ENCODE data around the gene ACVRL1.

The ACVRL1 gene

DNA sequence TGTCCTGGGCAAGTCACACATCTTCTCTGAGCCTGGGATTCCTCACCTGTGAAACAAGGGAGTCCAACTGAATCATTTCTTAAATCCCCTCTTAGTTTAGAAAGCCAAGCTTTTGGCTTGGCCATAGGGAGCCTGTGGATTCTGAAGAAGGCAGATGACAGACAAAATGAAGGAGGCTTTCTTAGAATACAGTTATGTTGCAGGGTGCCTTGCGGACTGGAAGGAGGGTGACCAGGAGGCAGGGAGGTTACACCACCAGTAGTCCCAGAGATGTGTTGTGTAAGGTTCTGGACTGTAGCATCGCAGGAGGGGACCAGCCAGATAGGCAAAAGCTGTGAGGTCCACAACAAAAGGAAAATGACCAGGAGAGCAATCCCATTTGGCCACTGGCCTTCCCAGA lies 36.0 kb downstream of the ACVRL1 start:
- DNase-seq (ENCODE audit: low read depth): no peak

DNA sequence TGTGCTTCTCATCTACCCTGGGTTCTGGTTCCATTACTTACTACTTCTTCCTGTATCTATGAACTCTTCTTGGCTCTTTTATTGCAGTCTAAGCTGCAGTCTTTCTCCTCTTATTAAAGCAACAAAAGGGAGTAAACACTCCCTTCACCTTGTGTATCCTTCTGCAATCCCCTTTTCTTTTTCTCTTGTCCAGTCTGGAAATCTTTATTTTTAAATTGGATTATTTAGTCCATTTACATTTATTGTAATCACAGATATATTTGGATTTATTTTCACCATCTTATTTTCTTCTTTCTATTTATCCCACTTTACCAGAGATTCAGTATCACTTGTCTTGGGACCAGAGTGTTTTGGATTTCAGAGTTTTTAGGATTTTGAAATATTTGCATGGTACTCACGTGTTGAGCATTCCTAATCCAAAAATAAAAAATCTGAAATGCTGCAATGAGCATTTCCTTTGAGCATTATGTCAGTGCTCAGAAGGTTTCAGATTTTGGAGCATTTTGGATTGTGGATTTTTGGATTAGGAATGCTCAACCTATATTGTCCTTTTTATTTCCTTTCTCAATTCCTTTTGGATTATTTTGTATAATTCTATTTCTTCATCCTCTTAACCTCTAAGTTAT lies 37.4 kb downstream of the ACVRL1 start:
- no peak for DNase-seq (ENCODE audit: low read depth)

DNA sequence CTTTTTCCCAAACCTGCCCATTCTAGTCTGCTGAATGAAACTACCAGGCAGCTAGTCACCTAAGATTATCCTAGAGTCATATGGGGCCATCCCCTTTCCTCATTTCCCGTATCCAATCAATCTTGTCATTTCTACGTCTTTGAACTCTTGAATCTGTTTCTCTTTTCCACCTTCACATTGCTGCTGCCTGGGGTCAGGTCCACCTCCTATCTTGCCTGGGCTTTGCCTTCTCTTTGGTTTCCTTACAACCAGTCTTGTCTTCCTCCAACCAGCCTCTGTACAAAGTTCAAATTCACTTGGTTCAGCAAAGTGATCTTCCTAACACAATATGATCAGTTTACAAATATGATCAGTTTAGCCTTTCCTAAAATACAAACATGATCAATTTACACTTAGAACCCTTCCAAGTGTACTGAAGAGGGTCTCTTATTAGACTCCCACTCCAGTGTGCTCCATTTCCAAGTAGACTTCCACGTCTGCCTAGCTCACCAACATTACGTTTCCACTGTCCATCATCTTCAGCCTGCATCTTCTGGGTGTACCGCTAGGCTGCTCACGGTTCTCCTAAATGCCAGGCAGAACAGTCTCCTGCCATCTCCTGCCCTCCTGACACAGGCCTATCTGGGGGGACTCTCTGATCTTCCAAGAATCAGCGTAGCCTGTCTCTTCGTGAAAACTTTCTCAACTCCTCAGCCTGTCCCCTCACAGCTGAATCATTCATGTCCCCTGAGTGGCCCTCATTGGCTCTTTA lies 40.1 kb downstream of the ACVRL1 start:
- no peak for DNase-seq (ENCODE audit: low read depth)

DNA sequence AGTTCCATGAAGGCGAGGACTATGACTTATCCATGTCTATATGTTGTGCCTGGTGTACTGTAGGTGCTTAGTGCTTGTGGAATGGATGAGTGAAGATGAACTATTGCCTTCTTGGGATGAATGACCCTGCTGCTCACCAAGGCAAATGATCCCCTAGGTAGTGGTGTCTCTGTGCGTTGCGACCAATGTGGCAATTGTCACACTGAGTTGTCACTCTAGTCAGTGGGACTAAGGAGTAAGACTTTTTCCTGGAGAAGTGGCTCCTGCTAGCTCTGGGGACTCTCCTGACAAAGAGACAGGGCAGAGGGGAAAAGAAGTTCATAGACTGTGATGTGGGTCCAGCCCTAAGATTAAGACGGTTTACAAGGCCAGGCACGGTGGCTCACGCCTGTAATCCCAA lies 40.8 kb downstream of the ACVRL1 start:
- DNase-seq (ENCODE audit: low read depth): no peak

DNA sequence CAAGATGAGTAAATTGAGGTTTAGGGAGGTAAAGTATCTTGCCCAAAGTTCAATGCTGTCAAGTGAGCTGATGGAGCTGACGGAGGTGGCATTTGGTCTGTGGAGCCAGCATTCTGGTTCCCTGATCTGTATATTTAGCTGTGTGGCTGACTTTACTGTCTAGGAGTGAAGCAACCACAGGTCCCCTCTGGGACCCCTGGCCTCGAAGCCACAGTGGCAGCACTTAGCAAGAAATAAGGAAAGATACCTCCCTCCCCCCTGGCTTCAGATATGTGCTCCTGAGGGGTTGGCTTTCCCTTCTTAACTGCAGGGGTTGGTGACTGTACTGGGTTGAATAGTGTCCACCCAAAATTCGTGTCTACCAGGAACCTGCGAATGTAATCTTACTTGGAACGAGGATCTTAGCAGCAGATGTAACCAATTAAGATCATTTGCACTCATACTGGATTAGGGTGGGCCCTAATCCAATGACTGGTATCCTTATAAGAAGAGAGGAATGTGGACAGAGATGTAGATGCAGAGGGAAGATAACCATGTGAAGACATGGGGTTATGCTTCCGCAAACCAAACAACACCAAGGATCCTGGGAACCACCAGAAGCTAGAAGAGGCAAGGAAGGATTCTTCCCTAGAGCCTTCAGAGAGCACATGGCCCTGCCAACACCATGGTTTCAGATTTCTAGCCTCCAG lies 42.2 kb downstream of the ACVRL1 start:
- DNase-seq (ENCODE audit: low read depth): no peak

DNA sequence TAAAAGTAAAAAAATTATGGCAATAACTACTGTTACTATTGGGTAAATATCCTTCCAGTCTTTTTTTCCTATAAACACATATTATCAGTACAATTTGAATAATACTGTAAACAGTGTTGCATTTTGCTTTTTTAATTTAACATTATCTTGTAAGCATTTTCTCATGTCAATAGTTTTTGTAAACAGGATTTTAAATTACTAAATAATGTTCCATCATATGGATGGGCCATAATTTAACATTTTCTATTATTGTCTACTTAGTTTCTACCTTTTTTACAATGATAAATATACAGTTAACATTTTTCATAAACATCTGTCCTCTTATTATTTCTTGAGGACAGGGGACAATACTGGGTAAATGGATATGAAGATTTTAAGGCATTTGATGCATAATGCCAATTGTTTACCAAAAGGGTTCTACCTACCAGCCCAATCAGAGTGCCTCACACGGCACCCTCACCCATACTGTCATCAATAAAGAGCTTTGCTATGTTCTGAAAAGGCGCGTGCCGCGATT lies 43.4 kb downstream of the ACVRL1 start:
- no peak for DNase-seq (ENCODE audit: low read depth)

DNA sequence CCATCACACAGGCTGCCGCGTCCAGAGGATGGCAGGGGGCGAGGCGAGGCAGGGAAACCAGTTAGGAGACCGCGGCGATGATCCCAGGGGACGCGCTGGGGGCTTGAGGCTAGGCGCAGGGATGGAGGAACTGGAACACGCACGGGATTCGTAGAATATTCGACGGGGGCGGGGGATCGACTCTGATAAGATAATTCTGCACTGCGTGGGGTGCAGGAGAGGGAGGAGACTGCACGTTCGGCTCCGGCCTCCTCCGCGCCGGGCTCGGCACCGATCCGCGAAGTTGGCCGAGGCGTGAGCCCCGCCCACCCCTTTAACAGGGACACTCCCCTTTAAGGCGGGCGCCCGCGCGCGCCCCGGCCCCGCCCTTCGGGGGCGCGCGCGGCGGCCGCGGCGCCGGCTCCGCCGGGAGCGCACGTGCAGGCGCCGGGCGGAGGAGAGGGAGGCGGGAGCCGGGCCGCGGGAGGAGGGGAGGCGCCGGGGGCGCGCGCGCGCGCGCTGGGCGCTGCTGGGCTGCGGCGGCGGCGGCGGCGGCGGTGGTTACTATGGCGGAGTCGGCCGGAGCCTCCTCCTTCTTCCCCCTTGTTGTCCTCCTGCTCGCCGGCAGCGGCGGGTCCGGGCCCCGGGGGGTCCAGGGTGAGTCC lies 44.0 kb downstream of the ACVRL1 start, which contains the start of gene ACVR1B:
TSS of gene ACVR1B (plus strand) at position 501 of the 644 bp plus-strand sequence. CDS start at position 546, 45 bp downstream.
- DNase-seq (ENCODE audit: low read depth): peak; percentile 85

DNA sequence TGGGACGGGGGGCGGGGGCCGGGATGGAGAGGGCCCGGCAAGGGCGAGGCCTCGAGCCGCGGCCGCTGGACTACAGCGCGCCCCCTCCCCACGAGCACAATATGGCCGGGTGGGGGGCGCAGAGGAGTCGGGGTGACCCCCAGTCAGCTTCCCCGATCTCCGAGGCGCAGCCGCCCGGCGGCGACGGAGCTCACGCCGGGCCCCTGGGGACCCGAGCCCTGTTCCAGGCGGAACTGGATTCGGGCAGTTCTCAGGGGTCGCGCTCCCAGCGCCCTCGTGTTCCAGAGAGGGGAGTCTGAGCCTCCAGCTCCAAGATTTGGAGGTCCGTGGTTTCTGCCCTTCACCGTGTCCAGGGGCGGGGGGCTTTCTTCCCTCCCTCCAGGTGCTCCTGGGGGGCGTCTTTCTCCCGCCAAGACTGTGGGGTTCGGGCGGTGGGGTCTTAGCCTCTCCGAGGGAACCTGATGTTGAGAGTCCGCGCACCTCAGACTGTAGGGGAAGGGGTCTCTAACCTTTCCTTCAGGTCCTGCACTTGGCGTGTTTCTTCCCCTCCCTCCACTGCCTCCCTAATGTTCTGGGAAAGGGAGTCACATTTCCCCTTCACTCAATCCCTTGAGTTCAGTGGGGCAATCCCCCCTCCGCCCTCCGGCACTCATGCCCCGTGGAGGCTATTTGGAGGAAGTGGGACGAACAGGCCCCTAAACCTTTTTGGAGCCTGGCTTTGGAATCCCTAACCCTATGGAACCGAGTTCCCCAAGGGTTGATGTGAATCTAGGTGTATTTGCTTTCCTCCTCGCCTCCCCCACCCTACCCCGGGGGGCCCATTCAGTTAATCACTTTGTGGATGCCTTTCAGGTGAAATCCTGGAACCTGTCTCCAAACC lies 44.8 kb downstream of the ACVRL1 start:
- DNase-seq (ENCODE audit: low read depth): no peak

DNA sequence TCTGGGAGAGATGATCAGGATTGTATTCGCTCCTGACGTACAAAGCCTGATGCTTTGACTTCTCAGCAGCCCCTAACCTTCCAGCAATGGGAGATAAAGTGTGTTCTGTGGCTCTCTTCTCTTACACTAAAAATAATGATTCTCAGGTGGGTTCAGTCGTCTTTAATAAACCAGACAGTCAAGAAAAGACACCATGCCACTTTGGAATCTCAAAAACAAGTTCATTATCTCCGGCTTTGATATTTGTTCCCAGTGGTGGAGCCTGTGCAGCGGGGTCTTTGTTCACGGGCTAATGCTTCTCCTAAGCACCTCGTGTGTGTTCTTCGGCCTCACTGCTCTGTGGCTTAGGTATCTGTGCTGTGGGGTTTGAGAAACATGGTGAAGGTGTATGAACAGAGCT lies 45.8 kb downstream of the ACVRL1 start:
- no peak for DNase-seq (ENCODE audit: low read depth)

DNA sequence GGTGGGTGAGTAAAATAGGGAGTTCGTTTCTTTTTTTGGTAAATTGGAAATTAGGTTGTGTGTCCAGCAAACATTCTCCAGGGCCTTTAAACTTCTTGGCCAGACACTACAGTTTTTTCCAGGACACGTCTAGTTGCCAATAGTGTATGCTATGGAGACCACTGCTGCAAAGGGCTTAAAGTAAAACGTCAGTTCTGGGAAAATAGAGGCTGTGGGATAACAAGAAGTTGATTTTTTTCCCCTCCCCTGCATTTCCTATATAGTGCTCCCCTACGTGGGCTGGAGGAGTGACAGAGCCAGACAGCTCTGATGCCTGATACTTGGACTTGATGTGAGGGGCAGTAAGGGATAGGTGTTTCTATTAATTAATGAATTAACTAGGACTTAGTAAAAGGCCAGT lies 46.6 kb downstream of the ACVRL1 start:
- no peak for DNase-seq (ENCODE audit: low read depth)

DNA sequence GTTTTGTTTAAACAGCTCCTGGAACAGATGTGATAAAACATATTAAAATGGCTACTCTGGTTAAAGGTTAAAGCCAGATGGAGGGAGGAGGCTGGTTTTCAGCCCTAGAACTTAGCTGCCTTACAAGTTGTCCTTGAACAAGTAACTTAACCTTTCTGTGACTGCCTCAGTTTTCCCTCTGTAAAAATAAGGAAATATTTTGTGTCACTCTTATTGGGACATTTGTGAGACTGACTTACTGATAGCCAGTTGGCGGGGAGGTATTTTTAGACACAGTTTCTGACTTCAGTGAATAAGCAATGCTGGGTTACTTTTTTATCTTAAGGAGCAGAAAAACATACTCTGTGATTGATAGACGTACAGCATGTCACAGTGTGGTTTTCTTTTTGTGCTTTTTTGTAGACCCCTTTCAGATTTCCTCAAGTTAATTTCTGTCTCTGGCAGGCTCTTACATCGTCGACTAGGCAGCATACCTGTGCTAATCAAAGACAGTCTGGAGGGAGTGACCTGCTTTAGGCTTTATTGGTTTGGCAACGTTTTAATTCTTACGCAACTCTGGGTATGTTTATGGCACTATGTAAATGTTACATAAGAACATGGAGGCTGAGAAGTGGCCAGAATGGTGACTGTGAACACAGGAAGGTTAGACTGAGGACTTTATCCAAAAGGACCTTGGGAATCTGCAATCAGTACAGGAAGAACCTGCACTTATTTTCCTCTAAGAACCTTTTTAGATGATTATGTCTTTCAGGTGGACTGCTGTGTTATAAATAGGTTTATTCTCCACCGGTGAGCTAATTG lies 47.5 kb downstream of the ACVRL1 start:
- no peak for DNase-seq (ENCODE audit: low read depth)

DNA sequence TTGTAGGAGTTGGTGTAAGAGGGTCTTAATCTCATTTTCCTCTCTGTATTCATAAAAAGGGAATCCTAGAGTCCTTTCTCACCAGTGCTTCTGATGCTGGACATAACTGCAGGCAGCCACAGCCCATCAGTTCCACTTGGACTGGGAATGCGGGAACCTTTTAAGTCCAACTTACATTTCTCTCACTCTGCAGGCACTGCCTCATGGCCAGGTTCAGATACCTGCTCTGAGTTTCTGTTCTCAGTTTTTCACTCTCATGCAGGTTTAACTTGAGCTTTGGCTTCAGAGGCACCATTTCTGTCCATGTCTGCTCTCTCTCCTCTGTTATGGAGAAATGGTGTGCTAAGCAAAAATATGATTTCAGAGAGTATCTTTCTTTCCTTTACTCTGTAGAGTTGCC lies 48.4 kb downstream of the ACVRL1 start:
- DNase-seq (ENCODE audit: low read depth): no peak

DNA sequence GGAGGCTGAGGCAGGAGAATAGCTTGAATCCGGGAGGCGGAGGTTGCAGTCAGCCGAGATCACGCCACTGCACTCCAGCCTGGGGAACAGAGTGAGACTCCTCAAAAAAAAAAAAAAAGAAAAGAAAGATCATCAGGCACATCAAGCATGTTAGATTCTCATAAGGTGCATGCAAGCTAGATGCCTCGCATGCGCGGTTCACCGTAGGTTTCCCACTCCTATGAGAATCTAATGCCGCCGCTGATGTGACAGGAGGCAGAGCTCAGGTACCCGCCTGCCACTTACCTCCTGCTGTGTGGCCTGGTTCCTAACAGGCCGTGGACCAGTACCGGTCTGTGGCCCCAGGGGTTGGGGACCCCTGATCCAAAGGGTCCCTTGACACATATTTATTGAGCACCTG lies 51.2 kb downstream of the ACVRL1 start:
- no peak for DNase-seq (ENCODE audit: low read depth)

DNA sequence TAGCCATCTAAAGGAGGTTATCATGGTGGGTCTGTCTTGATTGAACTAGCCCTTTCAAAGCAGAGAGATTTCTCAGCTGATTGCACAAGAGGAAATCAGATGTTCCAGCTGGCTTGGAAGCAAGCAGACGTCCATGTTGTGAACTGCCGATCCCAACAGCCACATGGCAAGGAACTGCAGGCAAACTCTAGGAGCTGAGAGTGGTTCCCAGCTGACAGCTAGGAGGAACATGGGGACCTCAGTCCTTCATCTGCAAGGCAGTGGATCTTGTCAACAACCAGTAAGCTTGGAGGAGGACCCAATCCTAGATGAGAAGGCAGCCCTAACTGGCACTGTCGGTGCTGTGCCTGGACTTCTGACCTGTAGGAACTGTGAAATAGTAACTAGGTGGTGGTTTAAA lies 51.9 kb downstream of the ACVRL1 start:
- no peak for DNase-seq (ENCODE audit: low read depth)

DNA sequence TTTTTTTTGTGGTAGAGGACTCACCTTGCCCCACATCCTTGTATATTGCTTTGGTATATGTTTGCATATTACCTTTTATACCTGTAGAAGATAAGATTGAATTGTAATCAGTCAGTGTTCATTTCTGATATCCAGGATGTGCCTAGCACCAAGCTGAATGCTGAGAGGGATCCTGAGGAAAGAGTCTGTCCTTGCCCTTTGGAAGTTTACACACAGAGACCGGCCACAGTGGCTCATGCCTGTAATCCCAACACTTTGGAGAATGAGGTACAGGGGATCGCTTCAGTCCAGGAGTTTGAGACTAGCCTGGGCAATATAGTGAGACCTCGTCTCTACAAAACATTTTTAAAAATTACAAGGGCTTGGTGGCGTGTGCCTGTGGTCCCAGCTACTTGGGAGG lies 52.6 kb downstream of the ACVRL1 start:
- no peak for DNase-seq (ENCODE audit: low read depth)

DNA sequence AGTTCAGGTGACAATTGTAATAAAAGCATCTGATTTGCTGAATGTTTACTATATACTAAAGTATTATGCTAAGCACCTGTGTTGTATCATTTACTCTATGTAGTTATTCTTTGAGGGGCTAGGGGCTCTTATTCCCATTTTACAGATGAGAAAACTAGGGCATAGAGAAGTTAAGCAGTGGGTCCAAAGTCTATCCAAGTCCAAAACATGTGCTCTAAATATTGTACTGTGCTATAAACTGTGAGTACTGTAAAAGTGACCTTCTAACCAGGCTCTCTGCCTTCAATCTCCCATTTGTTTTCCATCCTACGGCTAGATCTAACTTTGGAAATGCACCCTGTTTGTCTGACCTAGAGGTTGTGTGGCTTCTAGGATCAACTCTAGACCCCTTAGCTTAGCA lies 53.2 kb downstream of the ACVRL1 start:
- DNase-seq (ENCODE audit: low read depth): no peak

DNA sequence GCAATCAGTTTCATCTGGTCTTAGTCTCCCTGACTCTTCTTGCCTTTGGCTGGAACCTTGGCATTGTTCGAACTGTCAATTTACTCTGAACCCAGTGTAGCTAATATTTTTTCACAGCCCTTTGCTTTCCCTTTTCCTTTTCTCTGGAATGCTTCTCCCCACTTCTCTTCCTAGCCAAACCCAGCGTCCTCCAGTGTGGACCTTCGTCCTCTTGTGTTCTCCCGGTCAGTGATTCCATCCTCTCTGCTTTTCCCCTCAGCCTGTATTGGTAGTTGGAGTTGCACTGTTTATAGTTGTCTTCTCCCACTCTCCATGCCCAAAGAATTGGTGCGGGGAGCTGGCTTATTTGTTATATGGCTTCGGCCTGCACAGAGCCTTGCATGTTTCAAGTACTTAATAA lies 53.6 kb downstream of the ACVRL1 start:
- no peak for DNase-seq (ENCODE audit: low read depth)

DNA sequence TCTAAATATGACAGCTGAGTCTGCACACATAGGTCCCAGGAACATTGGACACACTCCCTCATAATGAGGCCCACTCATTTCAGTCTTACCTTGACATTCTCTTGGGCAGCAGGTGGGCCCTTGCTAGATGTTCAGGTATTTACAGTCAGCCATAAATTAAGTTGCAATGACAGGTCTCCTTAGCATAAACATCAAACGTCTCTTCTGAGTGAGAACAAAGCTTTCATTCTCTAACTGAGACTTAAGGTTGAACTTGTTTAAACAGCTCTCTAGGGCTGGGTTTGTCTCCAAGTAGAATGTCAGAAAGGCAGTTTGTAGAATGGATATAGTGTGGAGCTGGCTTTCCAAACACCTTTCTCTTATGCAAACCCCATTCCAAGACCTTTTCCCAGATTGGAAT lies 54.5 kb downstream of the ACVRL1 start:
- no peak for DNase-seq (ENCODE audit: low read depth)

DNA sequence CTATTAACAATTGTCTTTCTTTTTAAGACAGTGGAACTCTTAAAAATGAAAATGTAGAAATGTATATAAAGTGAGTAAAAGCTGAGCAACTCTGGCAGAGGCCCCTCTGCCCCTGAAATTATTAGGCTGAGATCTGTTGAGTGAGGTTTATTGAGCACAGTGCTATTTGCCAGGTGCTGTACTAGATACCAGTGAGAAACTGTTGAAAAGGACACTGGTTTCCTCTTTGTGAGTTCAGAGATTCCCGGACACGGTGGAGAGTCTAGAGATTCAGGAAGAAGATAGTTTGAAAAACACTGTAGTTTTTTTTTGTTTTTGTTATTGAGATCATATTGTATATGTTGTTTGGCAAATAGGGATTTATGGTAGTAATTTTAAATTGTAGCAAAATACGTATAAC lies 55.4 kb downstream of the ACVRL1 start:
- DNase-seq (ENCODE audit: low read depth): no peak

DNA sequence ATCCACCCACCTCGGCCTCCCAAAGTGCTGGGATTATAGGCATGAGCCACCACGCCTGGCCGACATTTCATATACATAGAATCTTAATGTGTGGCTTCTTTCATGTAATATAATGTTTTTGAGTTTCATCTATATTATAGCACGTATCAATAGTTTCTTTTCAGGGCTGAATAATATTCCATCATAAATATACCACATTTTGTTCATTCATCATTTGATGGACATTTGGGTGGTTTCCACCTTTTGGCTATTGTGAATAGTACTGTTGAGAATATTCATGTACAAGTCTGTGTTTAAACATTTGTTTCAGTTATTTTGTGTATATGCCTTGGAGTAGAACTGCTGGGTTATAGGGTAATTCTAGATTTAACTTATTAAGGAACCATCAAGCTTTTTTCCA lies 56.2 kb downstream of the ACVRL1 start:
- DNase-seq (ENCODE audit: low read depth): no peak

DNA sequence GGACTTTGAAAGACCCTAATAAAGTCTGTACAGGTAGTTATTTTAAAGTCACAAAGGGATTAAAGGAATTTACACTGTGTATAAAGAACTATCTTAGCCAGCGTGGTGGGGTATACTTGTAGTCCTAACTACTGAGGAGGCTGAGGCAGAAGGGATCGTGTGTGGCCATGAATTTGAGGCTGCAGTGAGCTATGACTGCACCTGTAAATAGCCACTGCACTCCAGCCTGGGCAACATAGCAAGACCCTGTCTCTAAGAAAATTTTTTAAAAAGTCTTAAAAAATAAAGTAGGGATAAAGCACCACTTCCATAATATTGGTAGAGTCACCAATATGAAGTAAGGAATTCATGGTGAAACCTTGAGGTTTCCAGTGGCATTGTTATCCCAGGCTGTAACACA lies 62.3 kb downstream of the ACVRL1 start:
- no peak for DNase-seq (ENCODE audit: low read depth)
